Vagina (tissue), 2 donors: ENCODE data around the gene NIT1. TPM values are rescaled to one million over a fixed set of nuclear protein-coding genes. Genes with fewer than 3 reads are reported as not detected.

ENCODE experiments used
- DNase-seq, 2 donors: peaks; one replicate each; pipeline ENCODE4 v3.0.0-alpha.2; 2017; ENCODE audit errors: extremely low spot score in 2 of 2
- H3K27ac ChIP-seq: fragments of 200-600 bp; sonication (generic); one replicate; pipeline ENCODE4 v1.5.1; 2019
- H3K27me3 ChIP-seq: fragments of 200-600 bp; sonication (generic); one replicate; pipeline ENCODE4 v1.5.1; 2019
- H3K36me3 ChIP-seq, 2 donors: fragments of 200-600 bp; sonication (generic); one replicate each; pipeline ENCODE4 v1.5.1; 2017 to 2019
- H3K4me1 ChIP-seq: fragments of 200-600 bp; sonication (generic); one replicate; pipeline ENCODE4 v1.5.1; 2019
- H3K4me3 ChIP-seq, 2 donors: fragments of 200-600 bp; sonication (generic); 1 replicate in 1 of 2; 2 replicates in 1 of 2; pipeline ENCODE4 v1.5.1; 2016 to 2019
- H3K9me3 ChIP-seq: fragments of 200-600 bp; sonication (generic); one replicate; pipeline ENCODE4 v1.5.1; 2019
- CTCF ChIP-seq, 3 experiments: fragments of 450-650 bp in 2 of 3; fragments of 200-600 bp in 1 of 3; sonication (generic) in 1 of 3; IDR thresholded peaks; one replicate each; pipeline ENCODE4 v1.5.1; 2017 to 2019; ENCODE audit warnings: antibody characterized with exemption in 3 of 3, mild to moderate bottlenecking in 2 of 3, moderate library complexity in 2 of 3
- POLR2A ChIP-seq, 2 donors: fragments of 450-650 bp; IDR thresholded peaks; one replicate each; pipeline ENCODE4 v1.6.1; 2017; ENCODE audit warnings: antibody characterized with exemption in 2 of 2, mild to moderate bottlenecking in 2 of 2, moderate library complexity in 2 of 2
- POLR2AphosphoS5 ChIP-seq, 2 donors: sonication (generic); formaldehyde crosslinking; IDR thresholded peaks; one replicate each; pipeline ENCODE4 v1.9.0; 2017; ENCODE audit warnings: antibody characterized with exemption in 2 of 2, mild to moderate bottlenecking in 2 of 2, low read depth in 1 of 2; ENCODE audit not compliant: insufficient read depth in 1 of 2
- intact Hi-C: fragments of 100-400 bp; cut with DNase I; formaldehyde crosslinking; loops from one replicate; pipeline ENCODE4 v1.15.1; 2023
- total RNA-seq: library from RNA; depleted of rRNA; stranded (reverse); fragments of >200 nt; gene quantifications from one replicate; pipeline ENCODE4 v1.2.3, GENCODE V29; 2016

The NIT1 gene
- total RNA-seq, 1 donor from 2014 or later: 31.7 TPM

DNA sequence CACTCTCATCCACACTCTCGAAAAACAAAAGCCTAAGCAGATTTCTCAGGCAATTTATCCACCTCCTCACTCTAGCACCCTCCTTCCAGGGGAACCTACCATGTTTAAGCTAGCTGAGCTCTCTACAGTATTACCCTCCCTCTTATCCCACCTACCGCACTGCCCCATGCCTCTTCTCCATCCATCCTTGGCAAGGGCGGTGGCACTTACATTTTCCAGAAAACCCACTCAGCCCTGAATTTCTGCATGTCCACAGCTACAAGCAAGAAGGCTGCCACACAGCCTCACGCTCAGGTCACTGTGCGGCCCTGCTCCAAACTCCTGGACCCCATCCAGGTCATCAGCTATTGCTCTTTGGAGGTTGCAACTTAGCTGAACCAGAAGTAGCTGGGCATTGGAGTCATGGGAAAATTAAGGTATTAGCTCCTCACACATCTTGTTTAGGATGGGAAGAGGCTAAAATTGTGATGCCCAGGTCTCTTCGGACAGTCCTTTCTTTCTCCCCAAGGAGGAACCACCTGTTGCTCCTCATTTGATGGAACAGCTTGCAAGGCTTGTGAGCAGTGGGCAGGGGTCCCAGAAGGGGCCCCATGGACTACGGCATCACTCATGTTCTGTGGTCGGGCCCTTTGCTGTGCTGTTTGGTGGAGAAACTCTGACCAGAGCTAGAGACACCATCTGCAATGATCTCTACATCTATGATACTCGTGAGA is 18.7 kb upstream of the NIT1 start:
- H3K4me3 ChIP-seq: peak overlapping the region; percentile 43 to 52
- no peaks in the 10 kb centered on the region for H3K9me3 ChIP-seq
- H3K27me3 ChIP-seq: no peaks in the 10 kb centered on the region
- H3K27ac ChIP-seq: no peak overlapping the region
- H3K36me3 ChIP-seq: peaks cover 0 to 15% of the 10 kb centered on the region in 2 donors
- peaks cover 16% of the 10 kb centered on the region for H3K4me1 ChIP-seq
- intact Hi-C loops: loop anchor here (5.0 to 10.0 kb wide), 2 partner anchors 52 to 104 kb away; partner anchors contain the start of gene USF1
- DNase-seq: no peak
- TF ChIP-seq CTCF (IDR thresholded peaks at IDR 0.05) (no peak), POLR2A (IDR thresholded peaks at IDR 0.05) (no peak), POLR2AphosphoS5 (IDR thresholded peaks at IDR 0.05; ENCODE audit: insufficient read depth in 1 of 2, low read depth in 1 of 2) (no peak)

- Histone ChIP-seq H3K27ac (no peak overlapping the region), H3K4me1 (peaks cover 16% of the 10 kb centered on the region), H3K9me3 (no peaks in the 10 kb centered on the region), H3K27me3 (no peaks in the 10 kb centered on the region), H3K36me3 (peaks cover 0 to 15% of the 10 kb centered on the region in 2 donors), H3K4me3 (no peak overlapping the region)
- intact Hi-C loops: no loop called here
- no peak for DNase-seq
- TF ChIP-seq POLR2A (IDR thresholded peaks at IDR 0.05) (no peak), POLR2AphosphoS5 (IDR thresholded peaks at IDR 0.05; ENCODE audit: insufficient read depth in 1 of 2, low read depth in 1 of 2) (no peak)
Measured at GRCh38 chr1:161100556-161100955, 17.3 kb upstream of the NIT1 start.

GRCh38 chr1:161106431-161106830 is 11.5 kb upstream of the NIT1 start:
- H3K4me1 ChIP-seq: no peaks in the 10 kb centered on the region
- no peaks in the 10 kb centered on the region for H3K9me3 ChIP-seq
- intact Hi-C loops: no loop called here
- H3K27ac ChIP-seq: no peak overlapping the region
- no peak overlapping the region for H3K4me3 ChIP-seq
- no peak for DNase-seq
- H3K36me3 ChIP-seq: peaks cover 0 to under 1% of the 10 kb centered on the region in 2 donors
- no peaks in the 10 kb centered on the region for H3K27me3 ChIP-seq
- TF ChIP-seq POLR2A (IDR thresholded peaks at IDR 0.05) (no peak), POLR2AphosphoS5 (IDR thresholded peaks at IDR 0.05; ENCODE audit: insufficient read depth in 1 of 2, low read depth in 1 of 2) (no peak), CTCF (IDR thresholded peaks at IDR 0.05) (no peak)

GRCh38 chr1:161111117-161111516 is 6.8 kb upstream of the NIT1 start:
- intact Hi-C loops: no loop called here
- Histone ChIP-seq H3K4me1 (peaks cover 16% of the 10 kb centered on the region), H3K36me3 (no peaks in the 10 kb centered on the region), H3K9me3 (no peaks in the 10 kb centered on the region), H3K4me3 (no peak overlapping the region), H3K27ac (no peak overlapping the region), H3K27me3 (no peaks in the 10 kb centered on the region)
- TF ChIP-seq POLR2AphosphoS5 (IDR thresholded peaks at IDR 0.05; ENCODE audit: insufficient read depth in 1 of 2, low read depth in 1 of 2) (no peak), POLR2A (IDR thresholded peaks at IDR 0.05) (no peak), CTCF (IDR thresholded peaks at IDR 0.05) (no peak)
- DNase-seq: no peak

GRCh38 chr1:161111527-161111926 is 6.4 kb upstream of the NIT1 start:
- intact Hi-C loops: no loop called here
- H3K36me3 ChIP-seq: no peaks in the 10 kb centered on the region
- TF ChIP-seq POLR2A (IDR thresholded peaks at IDR 0.05) (no peak), POLR2AphosphoS5 (IDR thresholded peaks at IDR 0.05; ENCODE audit: insufficient read depth in 1 of 2, low read depth in 1 of 2) (no peak), CTCF (IDR thresholded peaks at IDR 0.05) (no peak)
- H3K27me3 ChIP-seq: no peaks in the 10 kb centered on the region
- no peaks in the 10 kb centered on the region for H3K9me3 ChIP-seq
- no peak overlapping the region for H3K4me3 ChIP-seq
- no peak overlapping the region for H3K27ac ChIP-seq
- peaks cover 21% of the 10 kb centered on the region for H3K4me1 ChIP-seq
- no peak for DNase-seq
